Measurements from ENCODE around the gene MAP3K20. TPM values are rescaled to one million over a fixed set of nuclear protein-coding genes. Genes with fewer than 3 reads are reported as not detected.

The MAP3K20 gene
- total RNA-seq, 1 donor from 2014 or later: 19.1 TPM

- intact Hi-C loops (cut with micrococcal nuclease): no loop called here
- no peak overlapping the region for H3K27ac Mint-ChIP-seq
- H3K4me3 Mint-ChIP-seq: no peak overlapping the region
- H3K4me1 Mint-ChIP-seq: peaks cover 2% of the 10 kb centered on the region
- H3K36me3 Mint-ChIP-seq (ENCODE audit: low read depth): peaks cover 2% of the 10 kb centered on the region
- H3K27me3 Mint-ChIP-seq: peaks cover 6% of the 10 kb centered on the region
- DNase-seq: no peak
- no peaks in the 10 kb centered on the region for H3K9me3 Mint-ChIP-seq
These were observed 151.5 kb downstream of the MAP3K20 start for GRCh38 chr2:173226899-173227698.

GRCh38 chr2:173229086-173229485, 153.4 kb downstream of the MAP3K20 start:
- intact Hi-C loops (cut with micrococcal nuclease): no loop called here
- Mint-ChIP-seq H3K4me1 (peaks cover 5% of the 10 kb centered on the region), H3K27ac (no peak overlapping the region), H3K36me3 (ENCODE audit: low read depth) (peaks cover 3% of the 10 kb centered on the region), H3K27me3 (peaks cover 6% of the 10 kb centered on the region), H3K4me3 (no peak overlapping the region), H3K9me3 (no peaks in the 10 kb centered on the region)
- no peak for DNase-seq

- Mint-ChIP-seq H3K4me1 (peaks cover 5% of the 10 kb centered on the region), H3K9me3 (no peaks in the 10 kb centered on the region), H3K27me3 (peaks cover 6% of the 10 kb centered on the region), H3K27ac (no peak overlapping the region), H3K4me3 (no peak overlapping the region), H3K36me3 (ENCODE audit: low read depth) (peaks cover 3% of the 10 kb centered on the region)
- intact Hi-C loops (cut with micrococcal nuclease): loop anchor here (10.0 kb wide), 1 partner anchor 125 kb away; the partner anchor contains the start of gene CDCA7
- DNase-seq: no peak
These were observed 154.5 kb downstream of the MAP3K20 start for GRCh38 chr2:173230181-173230580.

GRCh38 chr2:173231042-173231441, 155.4 kb downstream of the MAP3K20 start:
- Mint-ChIP-seq H3K4me1 (peaks cover 5% of the 10 kb centered on the region), H3K27ac (no peak overlapping the region), H3K9me3 (no peaks in the 10 kb centered on the region), H3K36me3 (ENCODE audit: low read depth) (peaks cover 3% of the 10 kb centered on the region), H3K4me3 (no peak overlapping the region), H3K27me3 (peaks cover 6% of the 10 kb centered on the region)
- intact Hi-C loops (cut with micrococcal nuclease): loop anchor here (10.0 kb wide), 1 partner anchor 124 kb away; the partner anchor contains the start of gene CDCA7
- no peak for DNase-seq

- Mint-ChIP-seq H3K27me3 (peaks cover 6% of the 10 kb centered on the region), H3K9me3 (no peaks in the 10 kb centered on the region), H3K4me3 (no peak overlapping the region), H3K36me3 (ENCODE audit: low read depth) (peaks cover 3% of the 10 kb centered on the region), H3K4me1 (peaks cover 5% of the 10 kb centered on the region), H3K27ac (no peak overlapping the region)
- no peak for DNase-seq
- intact Hi-C loops (cut with micrococcal nuclease): loop anchor here (10.0 kb wide), 1 partner anchor 123 kb away; the partner anchor contains the start of gene CDCA7
These were observed 155.8 kb downstream of the MAP3K20 start for GRCh38 chr2:173231465-173231864.

GRCh38 chr2:173232956-173233744, 157.5 kb downstream of the MAP3K20 start:
- no peak for DNase-seq

GRCh38 chr2:173235947-173236803, 160.5 kb downstream of the MAP3K20 start:
- H3K27me3 Mint-ChIP-seq: no peaks in the 10 kb centered on the region
- no peak overlapping the region for H3K4me3 Mint-ChIP-seq
- H3K27ac Mint-ChIP-seq: no peak overlapping the region
- intact Hi-C loops (cut with micrococcal nuclease): loop anchor here (10.0 kb wide), 1 partner anchor 119 kb away; the partner anchor contains the start of gene CDCA7
- no peak for DNase-seq
- peaks cover 15% of the 10 kb centered on the region for H3K36me3 Mint-ChIP-seq (ENCODE audit: low read depth)
- no peaks in the 10 kb centered on the region for H3K9me3 Mint-ChIP-seq
- H3K4me1 Mint-ChIP-seq: peaks cover 7% of the 10 kb centered on the region

More at GRCh38 chr2:173232956-173233744, 157.5 kb downstream of the MAP3K20 start:
- intact Hi-C loops (cut with micrococcal nuclease): loop anchor here (10.0 kb wide), 1 partner anchor 122 kb away; the partner anchor contains the start of gene CDCA7
- Mint-ChIP-seq H3K27me3 (peaks cover 2% of the 10 kb centered on the region), H3K4me3 (no peak overlapping the region), H3K4me1 (peaks cover 5% of the 10 kb centered on the region), H3K36me3 (ENCODE audit: low read depth) (peaks cover 7% of the 10 kb centered on the region), H3K9me3 (no peaks in the 10 kb centered on the region), H3K27ac (no peak overlapping the region)

GRCh38 chr2:173238385-173238784, 162.7 kb downstream of the MAP3K20 start:
- no peak for DNase-seq
- no peak overlapping the region for H3K27ac Mint-ChIP-seq
- intact Hi-C loops (cut with micrococcal nuclease): loop anchor here (10.0 kb wide), 1 partner anchor 116 kb away; the partner anchor contains the start of gene CDCA7
- H3K4me1 Mint-ChIP-seq: peaks cover 3% of the 10 kb centered on the region
- H3K27me3 Mint-ChIP-seq: no peaks in the 10 kb centered on the region
- peaks cover 14% of the 10 kb centered on the region for H3K36me3 Mint-ChIP-seq (ENCODE audit: low read depth)
- no peaks in the 10 kb centered on the region for H3K9me3 Mint-ChIP-seq
- no peak overlapping the region for H3K4me3 Mint-ChIP-seq

- H3K27ac Mint-ChIP-seq: no peak overlapping the region
- H3K27me3 Mint-ChIP-seq: no peaks in the 10 kb centered on the region
- H3K4me3 Mint-ChIP-seq: no peak overlapping the region
- H3K36me3 Mint-ChIP-seq (ENCODE audit: low read depth): peaks cover 14% of the 10 kb centered on the region
- intact Hi-C loops (cut with micrococcal nuclease): loop anchor here (10.0 kb wide), 1 partner anchor 116 kb away; the partner anchor contains the start of gene CDCA7
- no peak for DNase-seq
- H3K4me1 Mint-ChIP-seq: peaks cover 2% of the 10 kb centered on the region
- H3K9me3 Mint-ChIP-seq: no peaks in the 10 kb centered on the region
These were observed 163.2 kb downstream of the MAP3K20 start for GRCh38 chr2:173238831-173239230.

- Mint-ChIP-seq H3K4me1 (peaks cover 2% of the 10 kb centered on the region), H3K27me3 (no peaks in the 10 kb centered on the region), H3K27ac (no peak overlapping the region), H3K9me3 (no peaks in the 10 kb centered on the region), H3K4me3 (no peak overlapping the region), H3K36me3 (ENCODE audit: low read depth) (peaks cover 14% of the 10 kb centered on the region)
- DNase-seq: peak; percentile 65
- intact Hi-C loops (cut with micrococcal nuclease): loop anchor here (10.0 kb wide), 1 partner anchor 115 kb away; the partner anchor contains the start of gene CDCA7
These were observed 164.0 kb downstream of the MAP3K20 start for GRCh38 chr2:173239644-173240043.

GRCh38 chr2:173240083-173240482, 164.4 kb downstream of the MAP3K20 start:
- Mint-ChIP-seq H3K4me3 (no peak overlapping the region), H3K27ac (no peak overlapping the region), H3K36me3 (ENCODE audit: low read depth) (peaks cover 14% of the 10 kb centered on the region), H3K9me3 (no peaks in the 10 kb centered on the region), H3K27me3 (no peaks in the 10 kb centered on the region), H3K4me1 (peaks cover 2% of the 10 kb centered on the region)
- intact Hi-C loops (cut with micrococcal nuclease): no loop called here
- DNase-seq: no peak

- Mint-ChIP-seq H3K9me3 (no peaks in the 10 kb centered on the region), H3K36me3 (ENCODE audit: low read depth) (peaks cover 13% of the 10 kb centered on the region), H3K27ac (no peak overlapping the region), H3K27me3 (no peaks in the 10 kb centered on the region), H3K4me1 (peaks cover 2% of the 10 kb centered on the region), H3K4me3 (no peak overlapping the region)
- intact Hi-C loops (cut with micrococcal nuclease): no loop called here
- no peak for DNase-seq
These were observed 166.0 kb downstream of the MAP3K20 start for GRCh38 chr2:173241643-173242042.

- Mint-ChIP-seq H3K4me1 (no peaks in the 10 kb centered on the region), H3K4me3 (no peak overlapping the region), H3K9me3 (no peaks in the 10 kb centered on the region), H3K36me3 (ENCODE audit: low read depth) (peaks cover 2% of the 10 kb centered on the region), H3K27me3 (peaks cover 5% of the 10 kb centered on the region), H3K27ac (no peak overlapping the region)
- intact Hi-C loops (cut with micrococcal nuclease): no loop called here
- DNase-seq: no peak
These were observed 171.5 kb downstream of the MAP3K20 start for GRCh38 chr2:173247156-173247555.

Measured in activated CD4-positive, alpha-beta T cell treated with anti-CD3 and anti-CD28 coated beads, Interleukin-2, amount 10 ng/mL, durations not matched to agents 24 days and 14 days (primary cell).